ENCODE results near the gene ZNF101.

DNA sequence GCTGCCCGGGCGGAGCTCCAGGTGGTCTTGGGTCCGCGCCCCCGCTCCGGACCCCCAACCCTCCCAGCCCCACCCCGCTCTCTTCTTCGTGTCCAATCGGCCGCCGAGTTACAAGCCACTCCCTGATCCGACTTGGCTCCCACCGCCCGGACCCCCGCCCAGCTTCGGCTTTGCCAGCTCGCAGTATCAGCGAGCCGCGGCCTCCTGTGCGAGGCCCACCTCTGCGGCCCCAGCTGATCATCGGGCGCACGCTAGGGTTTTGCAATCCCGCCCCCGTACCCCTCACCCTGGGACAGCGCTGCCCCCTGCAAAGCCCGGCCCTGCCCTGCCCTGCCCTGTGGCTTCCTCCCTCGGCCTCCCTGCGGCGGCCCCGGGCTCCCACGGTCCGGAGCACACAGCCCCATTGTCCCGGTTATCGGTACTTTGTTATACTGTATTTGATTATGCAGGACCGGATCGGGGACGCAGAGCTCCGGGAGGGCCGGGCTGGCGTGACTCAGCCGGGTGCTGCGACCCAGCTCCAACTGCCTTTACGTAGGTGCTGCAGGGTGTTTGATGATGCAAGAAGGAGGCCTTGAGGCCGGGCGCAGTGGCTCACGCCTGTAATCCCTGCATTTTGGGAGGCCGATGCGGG, 40.0 kb upstream of the ZNF101 start:
- TF ChIP-seq POLR2AphosphoS5 (IDR thresholded peaks at IDR 0.05; ENCODE audit: low read depth, low read length) (no peak), POLR2A (IDR thresholded peaks at IDR 0.05; ENCODE audit: low read depth, low read length) (0 out of 2 replicates have a peak, but pooled peaks have one; percentile 46)

Measured in GM12892 (cell line).